ENCODE data around the gene ECT2L.

Gene ECT2L

GRCh38 chr6:138803331-138803730, 7.4 kb downstream of the ECT2L start:
- no peak for DNase-seq (ENCODE audit: low read depth in 2 of 3, low spot score in 2 of 3)

GRCh38 chr6:138803861-138804260, 8.0 kb downstream of the ECT2L start:
- DNase-seq (ENCODE audit: low read depth in 2 of 3, low spot score in 2 of 3): no peak

GRCh38 chr6:138805016-138805765, 9.3 kb downstream of the ECT2L start:
- DNase-seq (ENCODE audit: low read depth in 2 of 3, low spot score in 2 of 3): no peak

DNA sequence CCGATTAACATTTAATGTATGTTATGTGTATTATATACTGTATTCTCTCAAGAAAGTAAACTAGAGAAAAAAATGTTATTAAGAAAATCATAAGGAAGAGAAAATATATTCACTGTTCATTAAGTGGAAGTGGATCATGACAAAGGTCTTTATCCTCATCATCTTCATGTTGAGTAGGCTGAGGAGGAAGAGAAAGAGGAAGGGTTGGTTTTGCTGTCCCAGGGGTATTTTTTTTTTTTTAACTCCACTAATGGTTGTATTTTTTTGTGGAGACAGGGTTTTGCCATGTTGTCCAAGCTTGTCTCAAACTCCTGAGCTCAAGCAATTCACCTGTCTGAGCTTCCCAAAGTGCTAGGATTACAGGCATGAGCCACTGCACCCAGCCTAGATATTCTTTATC, 11.0 kb downstream of the ECT2L start:
- DNase-seq (ENCODE audit: low read depth in 2 of 3, low spot score in 2 of 3): no peak

DNA sequence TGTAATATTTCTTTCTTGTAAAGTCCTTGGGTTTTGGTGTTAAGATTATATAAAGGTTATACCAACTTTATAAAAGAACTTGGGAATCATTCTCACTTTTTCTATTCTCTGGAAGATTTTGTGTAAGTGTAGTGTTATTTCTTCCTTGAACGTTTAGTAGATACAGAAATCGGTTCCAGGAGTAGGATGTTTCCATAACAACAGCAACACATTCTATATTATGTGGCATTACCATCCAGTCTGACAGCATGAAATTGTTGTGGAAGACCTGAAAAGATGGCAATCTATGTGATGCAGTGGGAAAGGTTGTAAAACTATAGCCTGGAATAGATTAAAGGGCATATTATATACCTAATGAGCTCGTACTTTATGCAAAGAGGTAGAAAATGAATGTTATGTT, 13.8 kb downstream of the ECT2L start:
- no peak for DNase-seq (ENCODE audit: low read depth in 2 of 3, low spot score in 2 of 3)

- DNase-seq (ENCODE audit: low read depth in 2 of 3, low spot score in 2 of 3): no peak
Measured at GRCh38 chr6:138811866-138812265, 16.0 kb downstream of the ECT2L start.

GRCh38 chr6:138814179-138814834, 18.4 kb downstream of the ECT2L start:
- DNase-seq (ENCODE audit: low read depth in 2 of 3, low spot score in 2 of 3): no peak

- DNase-seq (ENCODE audit: low read depth in 2 of 3, low spot score in 2 of 3): no peak
Measured at GRCh38 chr6:138815221-138815620, 19.3 kb downstream of the ECT2L start.

GRCh38 chr6:138815797-138816528, 20.1 kb downstream of the ECT2L start:
- no peak for DNase-seq (ENCODE audit: low read depth in 2 of 3, low spot score in 2 of 3)

DNA sequence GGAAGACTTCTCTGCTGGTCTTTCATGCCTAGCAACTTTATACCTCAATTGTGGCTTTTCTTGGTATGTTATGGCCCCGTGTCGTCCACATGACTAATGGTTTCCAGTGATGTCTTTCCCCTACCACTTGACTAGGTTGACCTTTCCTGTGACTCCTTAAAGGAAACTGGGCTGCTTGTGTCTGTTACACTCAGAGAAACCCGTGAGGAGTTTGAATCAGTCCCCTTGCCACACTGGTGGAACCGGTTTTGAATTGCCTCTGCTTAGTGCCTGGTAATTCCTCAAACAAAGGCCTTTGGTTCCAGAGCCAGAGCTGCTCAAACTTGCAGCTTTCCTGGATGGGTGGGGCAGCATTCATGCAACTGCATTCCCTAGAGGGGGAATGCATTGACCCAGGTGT, 21.9 kb downstream of the ECT2L start:
- DNase-seq (ENCODE audit: low read depth in 2 of 3, low spot score in 2 of 3): no peak

GRCh38 chr6:138818496-138819194, 22.8 kb downstream of the ECT2L start:
- no peak for DNase-seq (ENCODE audit: low read depth in 2 of 3, low spot score in 2 of 3)

DNA sequence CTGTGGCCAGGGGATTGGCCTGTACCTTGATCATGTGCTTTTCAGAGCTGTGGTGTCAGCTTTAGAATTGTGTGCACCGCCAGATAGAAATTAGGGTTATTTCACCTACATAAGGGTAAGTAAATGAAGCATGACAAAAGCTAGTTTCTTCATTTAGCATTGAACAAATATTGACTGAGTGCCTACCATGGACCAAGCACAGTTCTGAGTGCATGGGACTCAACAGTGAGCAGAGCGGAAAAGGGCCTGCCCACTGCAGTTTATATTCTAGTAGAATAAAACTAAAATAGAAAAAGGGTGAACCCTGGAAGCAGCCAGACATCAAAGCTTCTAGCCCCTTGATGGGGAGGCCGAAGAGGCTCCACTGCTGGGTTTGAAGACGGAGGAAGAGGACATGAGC, 25.6 kb downstream of the ECT2L start:
- DNase-seq (ENCODE audit: low read depth in 2 of 3, low spot score in 2 of 3): no peak

GRCh38 chr6:138824482-138825144, 28.7 kb downstream of the ECT2L start:
- DNase-seq (ENCODE audit: low read depth in 2 of 3, low spot score in 2 of 3): no peak

GRCh38 chr6:138830248-138830647, 34.4 kb downstream of the ECT2L start:
- no peak for DNase-seq (ENCODE audit: low read depth in 2 of 3, low spot score in 2 of 3)

DNA sequence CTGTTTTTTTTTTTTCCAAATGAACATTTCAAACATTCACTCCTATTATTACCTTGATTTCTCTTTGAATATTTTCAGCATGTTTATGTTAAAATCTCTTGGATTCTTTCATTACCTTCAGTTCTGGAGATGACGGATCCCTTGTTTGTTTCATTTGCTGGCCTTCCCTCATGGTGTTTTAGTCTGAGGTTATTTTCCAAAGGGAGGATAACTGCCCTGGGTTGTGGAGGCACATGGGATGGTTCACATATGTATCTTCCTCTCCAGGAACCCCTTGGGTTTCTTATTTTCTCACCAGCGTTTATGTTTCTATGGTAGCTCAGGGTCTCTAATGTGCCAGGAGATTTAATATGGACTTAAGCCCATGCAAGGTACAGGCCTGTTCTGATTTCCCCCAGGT, 36.3 kb downstream of the ECT2L start:
- no peak for DNase-seq (ENCODE audit: low read depth in 2 of 3, low spot score in 2 of 3)

GRCh38 chr6:138833816-138834539, 38.1 kb downstream of the ECT2L start:
- no peak for DNase-seq (ENCODE audit: low read depth in 2 of 3, low spot score in 2 of 3)

- DNase-seq (ENCODE audit: low read depth in 2 of 3, low spot score in 2 of 3): no peak
Measured at GRCh38 chr6:138837246-138837645, 41.4 kb downstream of the ECT2L start.

DNA sequence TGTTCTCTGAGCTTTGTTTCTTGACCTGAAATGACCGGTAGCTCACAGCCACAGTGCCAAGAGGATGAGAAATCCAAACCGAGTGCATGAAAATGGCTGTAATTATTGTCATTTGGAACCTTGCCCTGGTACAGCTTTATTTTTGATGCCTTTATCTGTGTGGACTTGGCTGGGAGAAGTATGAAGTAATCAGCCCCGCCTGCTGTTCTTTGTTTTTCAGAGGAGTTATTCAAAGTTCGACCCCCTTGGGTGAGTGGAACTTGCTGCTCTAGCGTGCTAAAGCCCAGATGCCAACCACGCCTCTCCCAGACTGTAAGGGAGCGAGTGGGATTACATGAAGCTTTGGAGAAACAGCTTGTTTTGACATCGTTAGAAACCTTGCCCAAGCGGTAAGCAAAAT, 48.3 kb downstream of the ECT2L start:
- DNase-seq (ENCODE audit: low read depth in 2 of 3, low spot score in 2 of 3): no peak

DNA sequence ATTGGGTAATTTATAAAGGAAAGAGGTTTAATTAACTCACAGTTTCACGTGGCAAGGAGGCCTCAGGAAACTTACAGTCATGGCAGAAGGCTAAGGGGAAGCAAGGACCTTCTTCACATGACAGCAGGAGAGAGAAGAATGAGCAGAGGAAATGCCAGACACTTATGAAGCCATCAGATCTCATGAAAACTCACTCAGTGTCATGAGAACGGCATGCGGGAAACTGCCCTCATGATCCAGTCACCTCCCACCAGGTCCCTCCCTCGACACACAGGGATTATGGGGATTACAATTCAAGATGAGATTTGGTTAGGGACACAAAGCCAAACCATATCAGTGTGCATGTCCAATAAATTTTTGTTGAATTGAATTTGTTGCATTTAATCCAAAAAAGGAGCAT, 52.0 kb downstream of the ECT2L start:
- no peak for DNase-seq (ENCODE audit: low read depth in 2 of 3, low spot score in 2 of 3)

DNA sequence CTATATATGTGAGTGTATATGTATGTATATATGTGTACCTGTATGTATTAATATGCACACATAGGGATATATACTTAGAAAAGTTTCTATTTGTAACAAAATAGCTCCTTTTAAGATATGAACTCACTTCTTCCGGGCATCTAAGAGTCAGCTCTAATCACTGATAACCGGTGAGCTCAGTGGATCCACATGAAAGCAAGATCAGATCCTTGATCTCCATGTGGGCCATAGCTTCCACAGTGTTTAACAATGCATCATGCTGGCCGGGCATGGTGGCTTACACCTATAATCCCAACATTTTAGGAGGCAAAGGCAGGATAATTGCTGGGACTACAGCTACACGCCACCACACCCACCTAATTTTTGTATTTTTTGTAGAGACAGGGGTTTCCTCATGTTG, 52.6 kb downstream of the ECT2L start:
- DNase-seq (ENCODE audit: low read depth in 2 of 3, low spot score in 2 of 3): no peak
